ENCODE results near the gene CTLA4. TPM values are rescaled to one million over a fixed set of nuclear protein-coding genes. Genes with fewer than 3 reads are reported as not detected.

CTLA4 gene
- total RNA-seq, 1 donor from 2014 or later = 1.4 TPM

- intact Hi-C loops (cut with DNase I) = no loop called here
- H3K27ac ChIP-seq = no peak overlapping the region
- H3K27me3 ChIP-seq = no peaks in the 10 kb centered on the region
- H3K4me3 ChIP-seq = no peak overlapping the region
- H3K36me3 ChIP-seq = no peaks in the 10 kb centered on the region
- no peaks in the 10 kb centered on the region for H3K9me3 ChIP-seq
- no peak for ATAC-seq
- DNase-seq = no peak
- no peak for TF ChIP-seq CTCF (IDR thresholded peaks at IDR 0.05)
- H3K4me1 ChIP-seq = no peaks in the 10 kb centered on the region
Measured at GRCh38 chr2:203835892-203836800, 31.4 kb upstream of the CTLA4 start.

GRCh38 chr2:203840655-203841205, 26.8 kb upstream of the CTLA4 start:
- Histone ChIP-seq H3K4me1 (no peaks in the 10 kb centered on the region), H3K4me3 (no peak overlapping the region), H3K9me3 (no peaks in the 10 kb centered on the region), H3K36me3 (no peaks in the 10 kb centered on the region), H3K27me3 (no peaks in the 10 kb centered on the region), H3K27ac (no peak overlapping the region)
- no peak for DNase-seq
- no peak for TF ChIP-seq CTCF (IDR thresholded peaks at IDR 0.05)
- intact Hi-C loops (cut with DNase I) = no loop called here
- ATAC-seq = no peak

GRCh38 chr2:203841654-203842053, 25.9 kb upstream of the CTLA4 start:
- Histone ChIP-seq H3K4me3 (no peak overlapping the region), H3K27ac (no peak overlapping the region), H3K4me1 (no peaks in the 10 kb centered on the region), H3K36me3 (no peaks in the 10 kb centered on the region), H3K27me3 (no peaks in the 10 kb centered on the region), H3K9me3 (no peaks in the 10 kb centered on the region)
- intact Hi-C loops (cut with DNase I) = no loop called here
- no peak for ATAC-seq
- TF ChIP-seq CTCF (IDR thresholded peaks at IDR 0.05) = no peak
- no peak for DNase-seq

- intact Hi-C loops (cut with DNase I) = no loop called here
- no peaks in the 10 kb centered on the region for H3K27me3 ChIP-seq
- no peak overlapping the region for H3K27ac ChIP-seq
- no peaks in the 10 kb centered on the region for H3K9me3 ChIP-seq
- no peaks in the 10 kb centered on the region for H3K4me1 ChIP-seq
- H3K4me3 ChIP-seq = no peak overlapping the region
- no peak for DNase-seq
- no peak for ATAC-seq
- no peaks in the 10 kb centered on the region for H3K36me3 ChIP-seq
- no peak for TF ChIP-seq CTCF (IDR thresholded peaks at IDR 0.05)
Measured at GRCh38 chr2:203842373-203842772, 25.2 kb upstream of the CTLA4 start.

GRCh38 chr2:203846490-203847105, 21.0 kb upstream of the CTLA4 start:
- Histone ChIP-seq H3K27me3 (no peaks in the 10 kb centered on the region), H3K4me1 (no peaks in the 10 kb centered on the region), H3K27ac (no peak overlapping the region), H3K4me3 (no peak overlapping the region), H3K36me3 (no peaks in the 10 kb centered on the region), H3K9me3 (no peaks in the 10 kb centered on the region)
- TF ChIP-seq CTCF (IDR thresholded peaks at IDR 0.05) = no peak
- no peak for ATAC-seq
- intact Hi-C loops (cut with DNase I) = no loop called here
- no peak for DNase-seq
